Mesenchymal stem cell (in vitro differentiated cells and primary cell): ENCODE results near the gene PAX2.

Source experiments
- DNase-seq: peaks from one replicate; pipeline ENCODE4 v3.0.0-alpha.2; 2013
- H2AFZ ChIP-seq: one replicate; pipeline ENCODE4 v1.6.1; 2013; ENCODE audit warnings: low read depth, mild to moderate bottlenecking, control low read depth, inconsistent platforms, low read length, moderate library complexity
- H2AK5ac ChIP-seq: 2 replicates; pipeline ENCODE4 v1.6.1; 2013; ENCODE audit warnings: low read length, moderate library complexity, mild to moderate bottlenecking, inconsistent platforms; ENCODE audit not compliant: severe bottlenecking
- H2BK120ac ChIP-seq: one replicate; pipeline ENCODE4 v1.6.1; 2013; ENCODE audit warnings: low read depth, mild to moderate bottlenecking, inconsistent platforms, low read length, moderate library complexity
- H2BK12ac ChIP-seq, 2 experiments: one replicate each; pipeline ENCODE4 v1.6.1; 2013; ENCODE audit warnings: inconsistent platforms in 2 of 2, low read length in 2 of 2, mild to moderate bottlenecking in 2 of 2, moderate library complexity in 2 of 2, control low read depth in 1 of 2
- H2BK15ac ChIP-seq: one replicate; pipeline ENCODE4 v1.6.1; 2013; ENCODE audit warnings: mild to moderate bottlenecking, low read depth, inconsistent platforms; ENCODE audit not compliant: poor library complexity, severe bottlenecking
- H2BK5ac ChIP-seq: 2 replicates; pipeline ENCODE4 v1.6.1; 2013; ENCODE audit warnings: low read depth, mild to moderate bottlenecking, low read length, control low read depth, inconsistent platforms; ENCODE audit not compliant: poor library complexity, severe bottlenecking
- H3K14ac ChIP-seq, 2 experiments: one replicate each; pipeline ENCODE4 v1.6.1; 2013; ENCODE audit warnings: inconsistent platforms in 2 of 2, low read length in 2 of 2, control low read depth in 1 of 2, mild to moderate bottlenecking in 1 of 2, moderate library complexity in 1 of 2
- H3K18ac ChIP-seq, 2 experiments: one replicate each; pipeline ENCODE4 v1.6.1; 2013; ENCODE audit warnings: inconsistent platforms in 2 of 2, low read length in 2 of 2, control low read depth in 1 of 2, low read depth in 1 of 2, mild to moderate bottlenecking in 1 of 2
- H3K23ac ChIP-seq, 2 experiments: one replicate each; pipeline ENCODE4 v1.6.1; 2013; ENCODE audit warnings: inconsistent platforms in 2 of 2, low read length in 2 of 2, mild to moderate bottlenecking in 2 of 2, moderate library complexity in 2 of 2, control low read depth in 1 of 2
- H3K27ac ChIP-seq: 2 replicates; pipeline ENCODE4 v1.5.1; 2013; ENCODE audit warnings: mild to moderate bottlenecking, moderate library complexity, low read length, control low read depth, inconsistent platforms; ENCODE audit not compliant: poor library complexity, severe bottlenecking
- H3K27me3 ChIP-seq, 2 experiments: 2 replicates each; pipeline versions ENCODE4 v1.6.1 to v1.7.0; 2013; ENCODE audit warnings: low read length in 2 of 2, mild to moderate bottlenecking in 2 of 2, moderate library complexity in 2 of 2, control low read depth in 1 of 2, inconsistent platforms in 1 of 2; ENCODE audit not compliant: control insufficient read depth in 1 of 2, insufficient read depth in 1 of 2
- H3K36me3 ChIP-seq, 2 experiments: 2 replicates each; pipeline versions ENCODE4 v1.6.1 to v1.7.0; 2013; ENCODE audit warnings: low read length in 2 of 2, control low read depth in 1 of 2, inconsistent platforms in 1 of 2, low read depth in 1 of 2, mild to moderate bottlenecking in 1 of 2; ENCODE audit not compliant: insufficient read depth in 2 of 2, control insufficient read depth in 1 of 2
- H3K4ac ChIP-seq, 2 experiments: one replicate each; pipeline ENCODE4 v1.6.1; 2013; ENCODE audit warnings: inconsistent platforms in 2 of 2, low read length in 2 of 2, mild to moderate bottlenecking in 2 of 2, moderate library complexity in 2 of 2, control low read depth in 1 of 2, low read depth in 1 of 2
- H3K4me1 ChIP-seq: 2 replicates; pipeline ENCODE4 v1.6.1; 2013; ENCODE audit warnings: low read depth, low read length, control low read depth; ENCODE audit not compliant: control insufficient read depth, insufficient read depth
- H3K4me2 ChIP-seq: 2 replicates; pipeline ENCODE4 v1.6.1; 2013; ENCODE audit warnings: low read length, mild to moderate bottlenecking, inconsistent platforms; ENCODE audit not compliant: poor library complexity, severe bottlenecking
- H3K4me3 ChIP-seq, 2 experiments: 2 replicates each; pipeline versions ENCODE4 v1.5.1 to v1.7.0; 2013; ENCODE audit warnings: low read length in 2 of 2, mild to moderate bottlenecking in 2 of 2, control low read depth in 1 of 2, low read depth in 1 of 2; ENCODE audit not compliant: insufficient read depth in 1 of 2
- H3K79me1 ChIP-seq: replicated peaks from 2 replicates; pipeline ENCODE4 v1.6.1; 2013; ENCODE audit warnings: mild to moderate bottlenecking, control low read depth, low read length, inconsistent platforms; ENCODE audit not compliant: poor library complexity, severe bottlenecking
- H3K9ac ChIP-seq: 2 replicates; pipeline ENCODE4 v1.7.0; 2013; ENCODE audit warnings: mild to moderate bottlenecking, low read length, moderate library complexity
- H3K9me3 ChIP-seq: 2 replicates; pipeline ENCODE4 v1.7.0; 2013; ENCODE audit warnings: mild to moderate bottlenecking, low read length; ENCODE audit not compliant: control insufficient read depth
- H4K8ac ChIP-seq: one replicate; pipeline ENCODE4 v1.6.1; 2013; ENCODE audit warnings: inconsistent platforms, mild to moderate bottlenecking, low read length, moderate library complexity
- H4K91ac ChIP-seq: one replicate; pipeline ENCODE4 v1.6.1; 2013; ENCODE audit warnings: mild to moderate bottlenecking, low read length, inconsistent platforms
- WGBS: methylation state at CpG from one replicate; pipeline ENCODE4 v1.1.7; 2013; ENCODE audit warnings: mixed read lengths; 5-methylcytosine and 5-hydroxymethylcytosine counted together

Gene PAX2

GRCh38 chr10:100864978-100865377 is 119.6 kb downstream of the PAX2 start:
- Histone ChIP-seq H3K27me3 (peaks cover 77 to 91% of the 10 kb centered on the region in 2 experiments), H3K4me1 (no peaks in the 10 kb centered on the region), H3K79me1 (no peaks in the 10 kb centered on the region), H3K9ac (no peak overlapping the region), H3K4me2 (no peak overlapping the region), H3K4me3 (no peak overlapping the region), H3K23ac (no peak overlapping the region), H2BK120ac (no peak overlapping the region), H2BK12ac (no peak overlapping the region), H3K4ac (no peak overlapping the region), H3K14ac (no peak overlapping the region), H2AK5ac (no peak overlapping the region), H2AFZ (no peak overlapping the region), H2BK5ac (no peak overlapping the region), H3K36me3 (no peaks in the 10 kb centered on the region), H4K8ac (no peak overlapping the region), H3K9me3 (no peaks in the 10 kb centered on the region), H4K91ac (no peak overlapping the region), H3K18ac (no peak overlapping the region), H3K27ac (no peak overlapping the region), H2BK15ac (no peak overlapping the region)
- DNase-seq, result no peak
- WGBS, result 81% methylated on average over 4 of the region's 4 CpGs

- H2AK5ac ChIP-seq, result no peak overlapping the region
- H3K4me2 ChIP-seq, result no peak overlapping the region
- 62% methylated on average over 5 of the region's 7 CpGs for WGBS
- H3K27ac ChIP-seq, result no peak overlapping the region
- H3K36me3 ChIP-seq, result no peaks in the 10 kb centered on the region
- H3K18ac ChIP-seq, result no peak overlapping the region
- no peak overlapping the region for H2BK15ac ChIP-seq
- H2AFZ ChIP-seq, result no peak overlapping the region
- H4K91ac ChIP-seq, result no peak overlapping the region
- H2BK120ac ChIP-seq, result no peak overlapping the region
- no peak overlapping the region for H3K4me3 ChIP-seq
- no peak overlapping the region for H2BK5ac ChIP-seq
- H3K27me3 ChIP-seq, result peaks cover 67 to 82% of the 10 kb centered on the region in 2 experiments
- H3K9me3 ChIP-seq, result no peaks in the 10 kb centered on the region
- H3K14ac ChIP-seq, result no peak overlapping the region
- no peak overlapping the region for H3K4ac ChIP-seq
- H3K23ac ChIP-seq, result no peak overlapping the region
- no peak overlapping the region for H2BK12ac ChIP-seq
- H3K79me1 ChIP-seq, result no peaks in the 10 kb centered on the region
- no peak overlapping the region for H4K8ac ChIP-seq
- no peak overlapping the region for H3K9ac ChIP-seq
- DNase-seq, result no peak
- H3K4me1 ChIP-seq, result peaks cover under 1% of the 10 kb centered on the region
Observed at GRCh38 chr10:100866010-100866409, 120.6 kb downstream of the PAX2 start.

GRCh38 chr10:100866575-100867098 is 121.3 kb downstream of the PAX2 start:
- WGBS, result 16% methylated on average over 14 of the region's 21 CpGs

GRCh38 chr10:100867261-100867963 is 122.0 kb downstream of the PAX2 start:
- Histone ChIP-seq H3K4me1 (peaks cover 9% of the 10 kb centered on the region), H3K4me2 (no peak overlapping the region), H4K8ac (no peak overlapping the region), H3K79me1 (no peaks in the 10 kb centered on the region), H3K4me3 (no peak overlapping the region), H2BK15ac (no peak overlapping the region), H3K9me3 (no peaks in the 10 kb centered on the region), H3K27ac (no peak overlapping the region), H2AK5ac (no peak overlapping the region), H3K4ac (no peak overlapping the region), H2BK120ac (no peak overlapping the region), H3K36me3 (no peaks in the 10 kb centered on the region), H3K14ac (no peak overlapping the region), H3K18ac (no peak overlapping the region), H2AFZ (no peak overlapping the region), H3K23ac (no peak overlapping the region), H2BK12ac (no peak overlapping the region), H4K91ac (no peak overlapping the region), H2BK5ac (no peak overlapping the region), H3K27me3 (peaks cover 58 to 73% of the 10 kb centered on the region in 2 experiments), H3K9ac (no peak overlapping the region)
- WGBS, result 78% methylated on average over 8 of the region's 8 CpGs
- no peak for DNase-seq

More at GRCh38 chr10:100866575-100867098, 121.3 kb downstream of the PAX2 start:
- Histone ChIP-seq H3K14ac (no peak overlapping the region), H3K9ac (no peak overlapping the region), H2AK5ac (no peak overlapping the region), H3K79me1 (no peaks in the 10 kb centered on the region), H3K27me3 (peaks cover 62 to 80% of the 10 kb centered on the region in 2 experiments), H3K4me3 (no peak overlapping the region), H3K4ac (no peak overlapping the region), H2BK5ac (no peak overlapping the region), H3K4me2 (no peak overlapping the region), H2AFZ (no peak overlapping the region), H3K23ac (no peak overlapping the region), H3K27ac (no peak overlapping the region), H4K8ac (no peak overlapping the region), H2BK12ac (no peak overlapping the region), H3K9me3 (no peaks in the 10 kb centered on the region), H3K36me3 (no peaks in the 10 kb centered on the region), H2BK120ac (no peak overlapping the region), H2BK15ac (no peak overlapping the region), H4K91ac (no peak overlapping the region), H3K4me1 (peaks cover 4% of the 10 kb centered on the region), H3K18ac (no peak overlapping the region)
- no peak for DNase-seq
